MM.1S (cell line): Measurements from ENCODE around the gene DMXL2.

Source experiments
- DNase-seq: peaks from one replicate; pipeline ENCODE4 v3.0.0-alpha.2; 2015
- H2AFZ ChIP-seq: fragments of 300-600 bp; sonication (generic); 2 replicates; pipeline ENCODE4 v1.6.0; 2016; ENCODE audit warnings: antibody characterized with exemption, low read length
- H3F3A ChIP-seq: fragments of 300-600 bp; sonication (generic); 2 replicates; pipeline ENCODE4 v1.6.1; 2016; ENCODE audit warnings: mild to moderate bottlenecking, antibody characterized with exemption, low read length, moderate library complexity, mixed read lengths; ENCODE audit not compliant: insufficient read depth
- H3K27ac ChIP-seq: fragments of 300-600 bp; sonication (generic); 2 replicates; pipeline ENCODE4 v1.5.1; 2016; ENCODE audit warnings: mild to moderate bottlenecking, low read length
- H3K27me3 ChIP-seq: fragments of 300-600 bp; sonication (generic); replicated peaks from 2 replicates; pipeline ENCODE4 v1.6.0; 2016; ENCODE audit warnings: low read length; ENCODE audit not compliant: insufficient read depth
- H3K36me3 ChIP-seq: fragments of 300-600 bp; sonication (generic); replicated peaks from 2 replicates; pipeline ENCODE4 v1.6.1; 2016; ENCODE audit warnings: mild to moderate bottlenecking, low read length, mixed read lengths; ENCODE audit not compliant: insufficient read depth
- H3K4me1 ChIP-seq: fragments of 300-600 bp; sonication (generic); 2 replicates; pipeline ENCODE4 v1.6.1; 2016; ENCODE audit warnings: low read length, mixed read lengths
- H3K4me2 ChIP-seq: fragments of 300-600 bp; sonication (generic); 2 replicates; pipeline ENCODE4 v1.6.0; 2016; ENCODE audit warnings: low read depth, low read length
- H3K4me3 ChIP-seq: fragments of 300-600 bp; sonication (generic); 2 replicates; pipeline ENCODE4 v1.5.1; 2016; ENCODE audit warnings: low read length, mixed read lengths
- H3K79me2 ChIP-seq: fragments of 300-600 bp; sonication (generic); 2 replicates; pipeline ENCODE4 v1.6.1; 2016; ENCODE audit warnings: mixed run types, low read length, mixed read lengths
- H3K9ac ChIP-seq: fragments of 300-600 bp; sonication (generic); 2 replicates; pipeline ENCODE4 v1.6.1; 2016; ENCODE audit warnings: low read length, mixed read lengths
- H3K9me2 ChIP-seq: fragments of 300-600 bp; sonication (generic); replicated peaks from 2 replicates; pipeline ENCODE4 v1.6.1; 2016; ENCODE audit warnings: mild to moderate bottlenecking, low read length, mixed read lengths; ENCODE audit not compliant: insufficient read depth
- H3K9me3 ChIP-seq: fragments of 300-600 bp; sonication (generic); replicated peaks from 2 replicates; pipeline ENCODE4 v1.6.1; 2016; ENCODE audit warnings: mild to moderate bottlenecking, low read length, mixed read lengths; ENCODE audit not compliant: insufficient read depth
- H4K20me1 ChIP-seq: fragments of 300-600 bp; sonication (generic); 2 replicates; pipeline ENCODE4 v1.6.1; 2016; ENCODE audit warnings: mild to moderate bottlenecking, low read length, moderate library complexity, mixed read lengths; ENCODE audit not compliant: insufficient read depth
- CTCF ChIP-seq: fragments of 300-600 bp; sonication (generic); IDR thresholded peaks from 2 replicates; pipeline ENCODE4 v1.5.1; 2016; ENCODE audit warnings: antibody characterized with exemption, low read length, mixed read lengths
- EZH2 ChIP-seq: fragments of 300-600 bp; sonication (generic); optimal IDR thresholded peaks from 2 replicates; pipeline ENCODE3; 2017; ENCODE audit warnings: low read depth, mild to moderate bottlenecking, antibody characterized with exemption, low read length, mixed read lengths
- EZH2phosphoT487 ChIP-seq: fragments of 300-600 bp; sonication (generic); IDR thresholded peaks from 2 replicates; pipeline ENCODE4 v1.6.1; 2018; ENCODE audit warnings: antibody characterized with exemption, low read length

DMXL2 gene

DNA sequence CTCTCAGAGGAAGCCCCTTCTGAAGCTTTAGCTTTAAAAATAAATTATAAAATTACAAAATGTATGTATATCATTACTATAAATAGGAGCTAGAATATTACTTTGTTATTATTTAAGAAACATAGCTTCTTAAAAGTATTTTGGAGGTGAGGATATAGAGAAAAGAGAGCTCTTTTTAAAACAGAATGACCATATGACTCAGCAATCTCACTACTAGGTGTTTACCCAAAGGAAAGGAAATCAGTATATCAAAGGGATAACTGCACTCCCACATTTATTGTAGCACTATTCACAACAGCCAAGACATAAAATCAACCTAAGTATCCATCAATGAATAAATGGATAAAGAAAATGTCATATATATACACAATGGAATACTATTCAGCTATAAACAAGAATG lies 119.6 kb downstream of the DMXL2 start:
- Histone ChIP-seq H3K9ac (no peak overlapping the region), H2AFZ (no peak overlapping the region), H3F3A (no peaks in the 10 kb centered on the region), H3K4me3 (no peak overlapping the region), H3K27me3 (no peaks in the 10 kb centered on the region), H3K9me2 (no peaks in the 10 kb centered on the region), H3K4me1 (no peaks in the 10 kb centered on the region), H3K9me3 (no peaks in the 10 kb centered on the region), H3K79me2 (no peaks in the 10 kb centered on the region), H3K27ac (no peak overlapping the region), H4K20me1 (no peaks in the 10 kb centered on the region), H3K36me3 (no peaks in the 10 kb centered on the region), H3K4me2 (no peak overlapping the region)
- DNase-seq, result no peak
- TF ChIP-seq EZH2phosphoT487, result no peak
- TF ChIP-seq EZH2, result no peak
- no peak for TF ChIP-seq CTCF

DNA sequence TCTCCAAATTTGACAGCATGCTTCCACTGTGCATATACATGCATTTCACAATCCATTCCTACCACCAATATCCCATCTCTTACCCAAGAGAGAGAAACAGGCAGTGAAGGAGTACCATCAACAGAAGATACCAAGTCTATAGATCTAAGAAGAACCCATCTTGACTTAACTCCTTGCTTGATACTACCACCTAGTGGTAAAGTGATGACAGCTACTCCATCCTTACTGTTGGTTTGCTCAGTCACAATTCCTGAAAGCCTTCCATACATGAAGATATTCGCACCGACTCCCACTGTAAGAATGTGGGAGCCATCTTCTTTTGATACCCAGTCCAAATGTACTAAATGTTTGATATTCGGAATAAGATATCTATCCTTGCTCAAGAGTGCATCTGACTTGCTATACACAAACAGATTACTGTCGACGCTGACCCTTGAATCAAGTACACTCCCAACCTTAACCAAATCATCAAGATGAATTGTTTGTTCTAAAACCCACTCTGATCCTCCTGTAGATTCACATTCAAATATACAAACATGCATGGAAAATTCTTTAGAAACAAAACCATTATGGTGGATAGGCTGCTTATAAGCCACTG lies 123.1 kb downstream of the DMXL2 start:
- Histone ChIP-seq H4K20me1 (no peaks in the 10 kb centered on the region), H3K4me2 (no peak overlapping the region), H3K9me2 (no peaks in the 10 kb centered on the region), H3K27ac (no peak overlapping the region), H3F3A (no peaks in the 10 kb centered on the region), H3K79me2 (no peaks in the 10 kb centered on the region), H3K4me3 (no peak overlapping the region), H3K9ac (no peak overlapping the region), H3K36me3 (no peaks in the 10 kb centered on the region), H3K27me3 (no peaks in the 10 kb centered on the region), H2AFZ (no peak overlapping the region), H3K4me1 (no peaks in the 10 kb centered on the region), H3K9me3 (no peaks in the 10 kb centered on the region)
- TF ChIP-seq CTCF (peak; percentile 75), EZH2phosphoT487 (no peak), EZH2 (no peak)
- peak; percentile 55 for DNase-seq

- Histone ChIP-seq H3K9me2 (no peaks in the 10 kb centered on the region), H3K27me3 (no peaks in the 10 kb centered on the region), H2AFZ (no peak overlapping the region), H3K27ac (no peak overlapping the region), H3K4me1 (no peaks in the 10 kb centered on the region), H3K4me3 (no peak overlapping the region), H3K9ac (no peak overlapping the region), H3K36me3 (no peaks in the 10 kb centered on the region), H3F3A (no peaks in the 10 kb centered on the region), H3K4me2 (no peak overlapping the region), H4K20me1 (no peaks in the 10 kb centered on the region), H3K9me3 (no peaks in the 10 kb centered on the region), H3K79me2 (no peaks in the 10 kb centered on the region)
- DNase-seq, result no peak
- TF ChIP-seq EZH2 (no peak), EZH2phosphoT487 (no peak), CTCF (no peak)
These were observed 124.8 kb downstream of the DMXL2 start for GRCh38 chr15:51497806-51498205.
